Stimulated activated naive CD4-positive, alpha-beta T cell (primary cell): ENCODE data around the gene KLF9.
A peak's percentile ranks its signal among the peaks of the same experiment; 100 is the strongest.
"Not testable (repeated sequence)": the region's sequence is repeated elsewhere in the genome, so short reads cannot be mapped to it uniquely, and the experiment has no call there.

ENCODE experiments used
- DNase-seq, 6 experiments: peaks; one replicate each; lab custom pipeline; 2025; lab: John Stamatoyannopoulos, UW

The KLF9 gene

GRCh38 chr9:70405808-70406433 is 8.5 kb downstream of the KLF9 start:
- DNase-seq: no peak

- DNase-seq: no peak
Measured at GRCh38 chr9:70404261-70404660, 10.2 kb downstream of the KLF9 start.

GRCh38 chr9:70403618-70404025 is 10.8 kb downstream of the KLF9 start:
- DNase-seq: no peak

- DNase-seq: no peak
Measured at GRCh38 chr9:70403166-70403565, 11.3 kb downstream of the KLF9 start.

GRCh38 chr9:70402213-70402612 is 12.2 kb downstream of the KLF9 start:
- DNase-seq: no peak

GRCh38 chr9:70401241-70401640 is 13.2 kb downstream of the KLF9 start:
- DNase-seq: not testable (repeated sequence)

GRCh38 chr9:70400107-70400892 is 14.2 kb downstream of the KLF9 start:
- DNase-seq: no peak

- no peak for DNase-seq
Measured at GRCh38 chr9:70399141-70399540, 15.3 kb downstream of the KLF9 start.

GRCh38 chr9:70398145-70398556 is 16.3 kb downstream of the KLF9 start:
- DNase-seq: peak in 3 of 6 experiments; percentile 37 to 55 (median 53)

GRCh38 chr9:70395652-70396051 is 18.8 kb downstream of the KLF9 start:
- no peak for DNase-seq

GRCh38 chr9:70392850-70393249 is 21.6 kb downstream of the KLF9 start:
- DNase-seq: no peak

GRCh38 chr9:70392189-70392588 is 22.3 kb downstream of the KLF9 start:
- no peak for DNase-seq

GRCh38 chr9:70390933-70391341 is 23.5 kb downstream of the KLF9 start:
- DNase-seq: peak in 2 of 6 experiments; percentile 32 to 36

- DNase-seq: no peak
Measured at GRCh38 chr9:70389621-70390266, 24.7 kb downstream of the KLF9 start.

GRCh38 chr9:70389188-70389587 is 25.3 kb downstream of the KLF9 start:
- no peak for DNase-seq

- no peak for DNase-seq
Measured at GRCh38 chr9:70387663-70388062, 26.8 kb downstream of the KLF9 start.

- no peak for DNase-seq
Measured at GRCh38 chr9:70385426-70385825, 29.0 kb downstream of the KLF9 start.

- DNase-seq: no peak
Measured at GRCh38 chr9:70382709-70383605, 31.5 kb downstream of the KLF9 start.

- DNase-seq: no peak
Measured at GRCh38 chr9:70382046-70382708, 32.3 kb downstream of the KLF9 start.

- no peak for DNase-seq
Measured at GRCh38 chr9:70374962-70375618, 39.4 kb downstream of the KLF9 start.
